OCI-LY1 (cell line): ENCODE data around the gene UBAP2L.

Experiments used
- EZH2 ChIP-seq: fragments of 200-600 bp; sonication (generic), shearing (Covaris generic); IDR thresholded peaks from 2 replicates; pipeline ENCODE4 v1.8.0; 2017; ENCODE audit warnings: borderline replicate concordance, mixed run types, mild to moderate bottlenecking, antibody characterized with exemption, low read length, moderate library complexity, mixed read lengths
- TF ChIP-seq, protein P1 (sequence below): fragments of 200-600 bp; sonication (generic), shearing (Covaris generic); IDR thresholded peaks from 2 replicates; pipeline ENCODE4 v1.5.1; 2017; ENCODE audit warnings: mild to moderate bottlenecking, antibody characterized with exemption, low read length, moderate library complexity, mixed read lengths

DNA sequence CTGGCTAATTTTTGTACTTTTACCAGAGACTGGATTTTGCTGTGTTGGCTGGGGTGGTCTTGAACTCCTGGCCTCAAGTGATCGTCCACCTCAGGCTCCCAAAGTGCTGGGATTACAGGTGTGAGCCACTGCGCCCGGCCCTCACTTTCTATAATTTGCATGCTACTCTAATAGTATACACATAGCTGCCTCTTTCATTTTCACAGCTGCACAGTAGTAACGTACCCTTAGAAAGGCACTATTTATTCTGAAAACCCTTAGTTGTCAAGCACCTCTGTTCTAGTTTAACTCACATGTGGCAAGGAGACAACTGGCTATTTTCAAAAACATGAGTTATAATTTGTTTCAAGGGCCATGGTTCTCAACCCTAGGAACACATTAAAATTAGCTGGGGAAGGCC is 46.1 kb upstream of the UBAP2L start:
- TF ChIP-seq, protein P1, sequence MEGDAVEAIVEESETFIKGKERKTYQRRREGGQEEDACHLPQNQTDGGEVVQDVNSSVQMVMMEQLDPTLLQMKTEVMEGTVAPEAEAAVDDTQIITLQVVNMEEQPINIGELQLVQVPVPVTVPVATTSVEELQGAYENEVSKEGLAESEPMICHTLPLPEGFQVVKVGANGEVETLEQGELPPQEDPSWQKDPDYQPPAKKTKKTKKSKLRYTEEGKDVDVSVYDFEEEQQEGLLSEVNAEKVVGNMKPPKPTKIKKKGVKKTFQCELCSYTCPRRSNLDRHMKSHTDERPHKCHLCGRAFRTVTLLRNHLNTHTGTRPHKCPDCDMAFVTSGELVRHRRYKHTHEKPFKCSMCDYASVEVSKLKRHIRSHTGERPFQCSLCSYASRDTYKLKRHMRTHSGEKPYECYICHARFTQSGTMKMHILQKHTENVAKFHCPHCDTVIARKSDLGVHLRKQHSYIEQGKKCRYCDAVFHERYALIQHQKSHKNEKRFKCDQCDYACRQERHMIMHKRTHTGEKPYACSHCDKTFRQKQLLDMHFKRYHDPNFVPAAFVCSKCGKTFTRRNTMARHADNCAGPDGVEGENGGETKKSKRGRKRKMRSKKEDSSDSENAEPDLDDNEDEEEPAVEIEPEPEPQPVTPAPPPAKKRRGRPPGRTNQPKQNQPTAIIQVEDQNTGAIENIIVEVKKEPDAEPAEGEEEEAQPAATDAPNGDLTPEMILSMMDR: no peak
- TF ChIP-seq EZH2: no peak
